Muscle of back (tissue), 11 donors: Measurements from ENCODE around the gene WDHD1. TPM values are rescaled to one million over a fixed set of nuclear protein-coding genes. Genes with fewer than 3 reads are reported as not detected.
"Not testable (repeated sequence)": the region's sequence is repeated elsewhere in the genome, so short reads cannot be mapped to it uniquely, and the experiment has no call there.

ENCODE experiments used
- DNase-seq, 3 donors: peaks; one replicate each; pipeline versions ENCODE4 v3.0.0 to v3.0.0-alpha.2; 2013
- polyA plus RNA-seq, 10 donors: library from polyadenylated mRNA; unstranded; fragments of 120-200 nt; gene quantifications; one replicate each; pipeline ENCODE4 v1.2.1, GENCODE V29; 2013; ENCODE audit not compliant: insufficient read length in 10 of 10

The WDHD1 gene
- polyA plus RNA-seq, 10 donors: 7.0 to 11.7 (median 8.7) TPM

- no peak for DNase-seq
Measured at GRCh38 chr14:54916101-54916500, 110.8 kb downstream of the WDHD1 start.

GRCh38 chr14:54909817-54910558 lies 116.9 kb downstream of the WDHD1 start:
- no peak for DNase-seq

GRCh38 chr14:54908973-54909372 lies 117.9 kb downstream of the WDHD1 start:
- DNase-seq: not testable (repeated sequence)

GRCh38 chr14:54908190-54908589 lies 118.7 kb downstream of the WDHD1 start:
- no peak for DNase-seq

GRCh38 chr14:54906075-54906474 lies 120.8 kb downstream of the WDHD1 start:
- no peak for DNase-seq

- peak; percentile 55 to 86 (median 75) for DNase-seq
Measured at GRCh38 chr14:54902521-54903420, 124.1 kb downstream of the WDHD1 start, which contains the start of gene GCH1. TSS of gene GCH1 (minus strand) at chr14:54902826. CDS start at chr14:54902663, 163 bp downstream.

GRCh38 chr14:54902143-54902520 lies 124.8 kb downstream of the WDHD1 start:
- peak in 2 of 3 donors; percentile 54 to 82 for DNase-seq

- no peak for DNase-seq
Measured at GRCh38 chr14:54901380-54902142, 125.3 kb downstream of the WDHD1 start.

GRCh38 chr14:54899573-54899972 lies 127.3 kb downstream of the WDHD1 start:
- DNase-seq: no peak

GRCh38 chr14:54897809-54898555 lies 128.9 kb downstream of the WDHD1 start:
- DNase-seq: not testable (repeated sequence)

- no peak for DNase-seq
Measured at GRCh38 chr14:54895683-54896082, 131.2 kb downstream of the WDHD1 start.

- no peak for DNase-seq
Measured at GRCh38 chr14:54894995-54895394, 131.9 kb downstream of the WDHD1 start.

- DNase-seq: peak; percentile 31 to 58 (median 40)
Measured at GRCh38 chr14:54893151-54893760, 133.6 kb downstream of the WDHD1 start.

GRCh38 chr14:54891471-54892245 lies 135.2 kb downstream of the WDHD1 start:
- no peak for DNase-seq

- no peak for DNase-seq
Measured at GRCh38 chr14:54890788-54891187, 136.1 kb downstream of the WDHD1 start.

- no peak for DNase-seq
Measured at GRCh38 chr14:54889919-54890318, 137.0 kb downstream of the WDHD1 start.
